ENCODE data around the gene ANKIB1.

Gene ANKIB1

DNA sequence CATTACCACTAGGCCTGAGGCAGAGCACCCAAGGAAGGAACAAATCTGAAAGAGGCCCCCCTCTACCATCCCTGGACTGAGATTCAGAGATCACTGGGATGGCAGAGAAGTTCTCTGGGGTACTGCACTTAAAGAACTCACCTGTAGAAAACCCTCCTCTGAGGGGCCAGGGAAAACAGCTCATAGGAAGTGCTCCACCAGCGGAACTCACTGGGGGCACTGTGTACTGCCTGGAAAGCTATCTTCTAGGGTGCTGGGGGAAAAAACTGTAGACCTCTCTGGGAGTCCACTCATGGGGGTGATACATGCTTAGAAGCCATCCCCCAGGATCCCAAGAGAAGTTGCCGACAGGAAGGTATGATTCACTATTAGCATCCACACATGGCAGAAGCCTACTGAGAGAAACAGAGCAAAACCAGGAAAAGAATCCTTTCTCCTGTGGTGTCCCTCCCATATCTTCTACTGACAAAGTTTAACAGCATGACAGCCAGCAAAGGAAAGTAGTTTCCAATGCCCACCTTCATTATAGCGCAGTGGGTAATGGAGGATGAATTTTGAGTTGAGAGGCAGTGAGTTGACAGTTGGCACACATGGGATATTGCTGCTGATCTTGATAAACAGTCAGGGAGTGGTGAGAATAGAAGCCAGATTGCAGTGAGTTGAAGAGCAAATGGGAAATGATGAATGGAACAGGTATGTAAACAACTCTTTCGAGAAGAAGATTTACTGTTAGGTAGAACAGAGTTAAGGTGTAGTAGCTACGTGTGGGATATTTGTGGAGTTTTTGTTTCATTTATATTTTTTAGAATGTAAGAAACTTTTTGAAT, 20.9 kb downstream of the ANKIB1 start:
- DNase-seq: no peak

GRCh38 chr7:92268921-92269320, 23.1 kb downstream of the ANKIB1 start:
- no peak for DNase-seq

DNA sequence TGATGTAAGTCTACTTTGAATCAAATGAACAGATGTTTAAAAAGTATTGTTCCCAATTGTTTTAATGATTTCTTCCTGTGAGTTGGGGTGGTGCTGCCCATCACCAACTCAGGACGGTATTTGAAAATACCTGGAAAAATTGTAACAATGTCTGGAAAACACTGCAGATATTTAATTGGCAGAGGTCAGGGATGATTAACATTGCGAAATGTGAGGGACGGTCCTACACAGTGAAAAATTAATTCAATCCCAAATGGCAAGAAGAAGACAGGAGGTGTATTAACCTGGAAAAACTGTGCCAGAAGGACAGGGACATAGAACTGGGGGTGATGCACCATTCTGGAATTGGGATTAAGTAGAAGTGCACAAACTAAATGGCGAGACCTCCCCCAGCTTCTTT, 29.6 kb downstream of the ANKIB1 start:
- DNase-seq: no peak

GRCh38 chr7:92276460-92276864, 30.7 kb downstream of the ANKIB1 start:
- DNase-seq: no peak

DNA sequence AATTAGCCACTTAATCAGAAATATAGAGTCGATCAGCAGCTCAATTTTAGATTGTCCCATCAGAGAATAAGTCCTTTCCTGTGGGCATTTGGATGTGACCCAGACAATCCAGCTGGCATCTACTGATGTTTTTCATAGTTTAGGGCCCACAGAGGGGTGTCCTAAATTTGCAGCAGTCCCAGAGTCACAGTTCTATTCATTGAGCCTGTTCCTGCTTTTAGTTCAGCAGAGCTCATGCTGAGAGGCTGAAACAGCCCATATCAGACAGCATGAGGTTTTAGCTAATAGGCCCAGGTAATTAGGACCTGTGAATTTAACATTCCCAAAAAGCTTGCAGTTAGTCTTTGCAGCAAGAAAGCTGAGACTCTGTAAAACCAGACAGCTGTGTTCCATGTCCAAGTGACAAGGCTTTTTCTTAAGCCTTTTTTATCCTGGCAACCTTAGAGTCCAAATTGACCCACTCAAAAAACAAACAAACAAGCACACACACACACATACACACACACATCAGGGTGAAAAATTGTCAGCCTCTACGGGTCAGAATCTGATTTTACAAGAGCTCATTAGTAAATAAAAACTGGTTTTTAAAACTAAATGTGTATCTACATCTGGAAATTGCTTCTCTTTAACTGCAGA, 33.7 kb downstream of the ANKIB1 start:
- no peak for DNase-seq

GRCh38 chr7:92281031-92281430, 35.3 kb downstream of the ANKIB1 start:
- DNase-seq: no peak

DNA sequence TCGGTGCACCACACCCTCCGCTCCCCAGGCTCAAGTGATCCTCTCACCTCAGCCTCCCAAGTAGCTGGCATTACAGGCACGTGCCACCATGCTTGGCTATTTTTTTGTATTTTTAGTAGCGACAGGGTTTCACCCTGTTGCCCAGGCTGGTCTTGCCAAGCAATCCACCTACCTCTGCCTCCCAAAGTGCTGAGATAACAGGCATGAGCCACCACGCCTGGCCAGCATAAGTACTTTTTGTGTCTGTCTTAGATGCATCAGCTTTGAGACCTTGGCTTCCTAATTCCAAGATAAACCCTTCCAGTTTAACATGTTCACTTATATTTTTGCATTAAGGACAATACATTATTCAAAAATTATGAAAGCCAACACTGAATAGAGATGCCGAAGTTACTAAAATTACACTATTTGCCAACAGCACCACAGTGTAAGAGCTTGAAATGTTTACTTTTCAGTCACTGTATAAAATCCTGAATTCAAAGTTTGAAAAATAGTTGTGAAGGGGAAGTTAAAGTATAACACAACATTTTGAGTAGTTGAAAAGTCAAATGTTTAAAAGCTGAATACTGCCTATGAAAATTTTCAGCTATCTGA, 36.5 kb downstream of the ANKIB1 start:
- DNase-seq: no peak

DNA sequence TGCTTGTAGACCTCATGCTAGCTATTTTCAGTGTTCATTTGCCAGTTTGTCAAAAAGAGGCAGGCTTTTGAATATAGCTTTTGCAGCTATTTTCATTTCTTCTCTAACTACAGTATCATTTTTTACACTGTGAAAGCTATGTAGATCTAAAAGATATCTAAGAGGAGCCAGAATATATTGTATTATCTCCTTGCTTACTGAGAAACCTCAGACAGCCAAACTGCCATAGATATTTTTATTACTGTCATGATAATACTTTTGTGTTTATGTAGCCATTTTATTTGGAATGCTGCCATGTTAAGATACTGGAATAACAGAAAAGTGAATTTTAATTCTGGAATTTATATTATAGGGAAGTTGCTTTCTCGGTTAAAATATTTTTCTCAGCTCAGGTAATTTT, 37.2 kb downstream of the ANKIB1 start:
- DNase-seq: no peak

- DNase-seq: no peak
These were observed 43.5 kb downstream of the ANKIB1 start for GRCh38 chr7:92289321-92289720.

- no peak for DNase-seq
These were observed 47.2 kb downstream of the ANKIB1 start for GRCh38 chr7:92292981-92293380.

DNA sequence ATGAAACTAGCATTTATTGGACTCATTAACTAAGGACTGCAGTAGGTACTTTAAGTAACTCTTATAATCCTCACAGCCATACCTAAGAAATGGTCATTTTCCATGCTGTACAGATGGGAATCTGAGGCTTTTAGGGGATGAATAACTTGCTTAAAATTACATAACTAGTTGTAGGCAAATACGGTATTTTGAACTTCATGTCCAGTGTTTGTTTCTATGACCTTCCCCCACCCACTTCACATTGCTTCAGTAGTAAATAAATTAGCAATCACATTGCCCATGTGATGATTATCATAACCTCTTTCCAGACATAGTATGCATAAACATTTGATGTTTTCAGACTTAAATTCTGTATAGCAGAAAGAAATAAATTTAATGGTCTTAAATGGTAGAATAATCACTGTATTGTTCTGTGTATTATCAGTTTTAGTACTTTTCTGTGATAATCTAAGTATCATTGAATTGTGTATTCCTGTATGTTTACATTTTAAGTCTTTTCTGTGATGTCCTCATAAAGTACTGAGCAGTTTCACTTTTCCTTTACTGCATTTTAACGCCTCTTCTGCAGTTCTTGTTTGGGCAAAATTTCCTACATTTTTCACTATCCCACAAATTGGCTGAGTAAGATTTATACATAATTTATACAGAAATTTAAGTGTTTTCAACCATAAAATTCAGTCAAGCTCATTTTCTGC, 48.3 kb downstream of the ANKIB1 start:
- DNase-seq: no peak

DNA sequence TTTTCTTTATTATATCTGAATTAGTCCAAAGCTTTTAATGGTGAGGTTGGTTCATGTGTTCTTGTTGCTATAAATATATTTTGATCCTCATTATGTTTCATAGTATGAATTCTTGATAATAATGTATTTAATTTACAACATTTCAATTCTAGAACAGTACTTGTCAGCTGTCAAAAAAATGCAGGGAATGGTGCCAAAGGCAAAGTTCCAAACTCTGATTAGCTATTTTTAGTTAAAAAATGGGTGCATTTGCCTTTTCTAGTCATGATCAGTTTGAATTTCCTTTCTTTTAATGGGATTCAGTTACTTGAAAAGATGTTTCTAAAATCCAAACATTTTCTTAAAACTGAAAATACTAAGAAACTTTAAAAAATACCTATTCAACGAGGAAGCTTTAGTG, 49.6 kb downstream of the ANKIB1 start:
- DNase-seq: no peak

- DNase-seq: no peak
These were observed 50.5 kb downstream of the ANKIB1 start for GRCh38 chr7:92296235-92296634.

DNA sequence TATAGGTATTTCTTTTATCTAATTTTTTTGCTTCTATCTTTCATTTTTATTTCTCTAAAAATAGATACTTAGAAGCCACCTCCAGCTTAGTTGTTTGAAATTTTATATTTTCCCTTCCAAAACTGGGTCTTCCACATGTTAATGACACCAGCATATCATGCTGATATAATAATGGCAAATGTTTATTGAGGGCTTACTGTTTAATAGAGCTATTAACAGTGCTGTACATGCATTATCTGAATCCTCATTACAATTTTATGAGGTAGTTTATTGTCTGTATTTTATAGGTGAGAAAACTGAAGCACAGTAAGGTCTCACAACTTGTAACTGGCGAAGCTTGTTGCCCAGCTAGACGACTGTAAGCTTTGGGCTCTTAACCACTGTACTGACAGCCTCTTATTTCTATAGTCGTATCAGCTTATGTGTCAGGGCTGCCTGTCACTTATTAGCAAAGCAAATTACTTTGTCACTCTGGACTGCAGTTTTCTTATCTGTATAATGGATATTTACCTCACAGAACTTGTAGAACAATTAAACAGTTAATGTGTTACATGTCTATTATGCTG, 51.2 kb downstream of the ANKIB1 start:
- no peak for DNase-seq

DNA sequence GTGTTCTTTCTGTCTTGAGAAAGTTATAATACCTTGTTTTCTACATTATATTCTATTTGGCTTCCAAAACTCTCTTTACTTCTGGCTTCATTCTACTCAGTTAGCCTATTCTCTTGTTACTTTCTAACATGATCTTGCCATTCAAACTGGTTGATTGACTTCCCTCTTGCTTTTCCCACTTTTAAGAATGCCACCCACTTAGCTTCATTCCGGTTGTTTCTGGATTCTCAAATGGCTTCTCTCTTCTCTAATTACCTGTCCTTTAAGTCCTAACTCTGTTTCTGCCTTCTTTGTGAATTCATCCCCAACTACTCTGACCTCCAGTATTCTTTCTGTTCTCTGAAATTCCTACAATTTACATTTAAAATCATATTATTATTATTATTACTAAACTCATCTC, 52.0 kb downstream of the ANKIB1 start:
- no peak for DNase-seq

- DNase-seq: no peak
These were observed 58.0 kb downstream of the ANKIB1 start for GRCh38 chr7:92303761-92304160.

- DNase-seq: no peak
These were observed 58.7 kb downstream of the ANKIB1 start for GRCh38 chr7:92304406-92304893.

GRCh38 chr7:92306153-92306552, 60.4 kb downstream of the ANKIB1 start:
- no peak for DNase-seq

DNA sequence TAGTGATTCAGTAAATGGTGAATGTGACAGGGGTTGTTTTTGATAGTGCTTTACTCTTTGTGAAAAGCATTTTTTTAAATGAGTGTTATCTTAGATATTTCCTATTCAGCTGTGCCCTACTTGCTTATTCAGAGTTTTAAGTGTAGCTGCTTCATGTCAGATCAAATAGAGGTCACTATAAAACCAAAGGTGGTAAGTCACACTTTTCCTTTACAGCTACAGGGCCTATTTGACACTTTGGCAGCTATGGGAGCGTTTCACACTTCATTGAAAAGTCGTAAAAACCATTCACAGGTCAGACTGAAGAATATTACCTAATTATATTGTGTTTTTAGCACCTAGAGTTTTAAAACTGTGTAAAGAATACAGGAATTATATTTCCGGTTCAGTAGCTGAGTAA, 67.3 kb downstream of the ANKIB1 start:
- no peak for DNase-seq

DNA sequence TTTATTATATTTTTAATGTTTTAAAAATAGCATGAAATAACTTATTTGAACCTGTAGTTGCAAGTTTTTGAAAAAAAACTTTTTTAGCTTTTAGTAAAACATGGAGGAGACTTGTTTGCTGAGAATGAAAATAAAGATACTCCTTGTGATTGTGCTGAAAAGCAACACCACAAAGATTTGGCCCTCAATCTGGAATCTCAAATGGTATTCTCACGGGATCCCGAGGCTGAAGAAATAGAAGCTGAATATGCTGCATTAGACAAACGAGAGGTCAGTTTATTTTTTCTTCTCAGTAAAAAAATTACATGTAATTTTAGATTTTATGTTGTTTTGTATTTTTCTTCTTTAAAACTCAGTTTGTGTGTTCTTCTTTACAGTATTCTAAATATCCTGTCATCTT, 73.5 kb downstream of the ANKIB1 start:
- no peak for DNase-seq

DNA sequence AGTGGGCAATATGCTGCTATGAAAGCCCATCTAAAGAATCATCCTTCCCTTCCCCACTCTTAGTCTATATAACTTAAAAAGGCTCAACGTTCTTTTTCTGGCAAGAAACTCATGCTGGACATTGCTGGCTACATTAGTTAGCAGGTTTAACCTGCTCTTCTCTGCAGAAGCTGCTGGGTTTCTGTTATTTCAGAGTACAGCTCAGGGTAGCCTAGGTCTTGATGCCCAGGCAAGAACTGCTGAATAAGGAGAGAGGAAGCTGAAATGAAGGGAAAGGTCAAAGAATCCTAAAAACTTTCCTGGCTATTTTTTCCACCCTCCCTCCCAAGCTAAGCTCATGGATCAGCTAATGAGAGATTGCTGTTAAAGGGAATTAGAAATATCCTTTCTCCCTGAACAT, 79.4 kb downstream of the ANKIB1 start:
- DNase-seq: no peak

DNA sequence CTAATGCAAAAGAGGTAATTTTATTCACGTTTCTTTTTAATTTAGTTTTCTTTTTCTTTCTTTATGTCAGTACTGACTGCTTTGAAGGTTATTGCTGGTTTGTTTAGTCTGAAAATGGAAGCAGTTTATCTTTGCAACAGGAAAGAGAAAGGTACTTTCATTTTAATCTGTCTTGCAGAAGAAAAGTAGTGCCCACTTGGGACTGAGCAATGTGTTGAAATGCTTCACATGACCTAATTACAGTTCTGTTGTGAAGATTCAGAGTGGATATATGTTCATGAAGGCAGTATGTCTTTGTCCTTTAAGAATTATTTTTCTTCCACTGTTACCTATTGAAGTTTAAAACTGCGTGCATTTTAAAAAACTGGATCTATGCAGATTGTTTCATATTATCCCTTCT, 80.1 kb downstream of the ANKIB1 start:
- DNase-seq: no peak

DNA sequence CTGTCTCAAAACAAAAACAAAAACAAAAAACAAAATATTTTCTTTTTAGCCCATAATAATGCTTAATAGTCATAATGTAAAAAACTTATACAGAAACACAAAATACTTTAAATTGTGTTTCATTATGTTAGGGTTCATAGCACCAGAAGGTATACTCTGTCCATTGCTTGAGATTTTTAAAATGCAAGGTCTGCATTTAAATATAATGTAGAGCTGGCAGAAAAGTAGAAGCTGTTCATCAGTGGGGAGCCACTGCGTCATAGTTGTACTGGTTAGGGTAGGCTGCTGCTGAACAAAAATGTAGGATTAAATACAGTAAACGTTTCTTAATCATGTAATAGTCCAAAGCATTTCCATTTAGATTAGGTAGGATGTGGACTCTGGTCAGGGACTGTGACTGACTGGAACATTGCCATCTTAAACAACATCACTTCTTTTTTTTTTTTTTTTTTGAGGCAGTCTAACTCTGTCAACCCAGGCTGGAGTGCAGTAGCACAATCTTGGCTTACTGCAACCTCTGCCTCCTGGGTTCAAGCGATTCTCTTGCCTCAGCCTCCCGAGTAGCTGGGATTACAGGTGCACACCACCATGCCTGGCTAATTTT, 85.2 kb downstream of the ANKIB1 start:
- DNase-seq: no peak

Measured in NCI-H2171 treated with DMSO at 0.1 percent for 48 hours (cell line).